Measurements from ENCODE around the gene SAMD1. TPM values are rescaled to one million over a fixed set of nuclear protein-coding genes. Genes with fewer than 3 reads are reported as not detected.

Gene SAMD1
- total and polyA plus RNA-seq, 9 of the 15 experiments (the other 6 are each of a cell fraction or from before 2014, with no cell fraction given) = 2.9 to 96.0 (median 43.5) TPM

DNA sequence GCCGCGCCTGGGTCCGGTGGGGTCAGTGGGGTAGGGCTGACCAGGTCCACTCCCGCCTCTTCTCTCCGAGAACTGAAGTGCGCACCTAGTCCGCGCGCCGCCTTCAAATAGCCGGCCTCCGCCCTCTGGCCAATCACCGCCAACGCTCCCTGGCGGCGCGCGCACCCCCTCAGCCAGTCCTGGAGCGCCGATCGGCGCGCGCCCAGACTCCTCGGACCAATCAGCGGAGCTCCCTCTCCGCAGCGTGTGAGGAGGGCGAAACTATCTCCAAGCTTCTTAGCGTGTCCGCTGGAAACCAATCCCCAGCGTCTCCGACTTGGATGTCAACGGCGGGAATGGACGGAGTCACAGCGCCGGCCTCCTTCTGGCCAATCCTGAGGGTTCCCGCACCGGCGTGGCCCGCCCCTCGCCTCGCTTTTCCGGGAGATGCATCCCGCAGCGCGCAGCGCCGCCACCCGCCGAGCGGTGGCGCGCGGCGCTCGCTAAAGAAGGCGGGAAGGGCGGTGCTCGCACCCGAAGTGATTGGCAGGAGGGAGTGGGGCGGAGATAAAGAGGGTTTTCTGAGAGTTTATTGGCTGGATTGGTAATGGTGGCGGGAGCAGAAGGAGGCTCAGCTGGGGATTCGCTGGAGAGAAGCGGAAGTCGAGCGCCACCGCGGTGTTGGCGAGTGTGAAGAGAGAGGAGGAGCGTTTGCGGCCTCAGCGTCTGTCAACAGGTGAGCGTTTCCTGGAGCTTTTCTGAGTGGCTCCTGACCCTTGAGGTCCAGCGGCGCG, 46.1 kb upstream of the SAMD1 start, which contains the start of gene ASF1B (continued):
- TF ChIP-seq, protein P1, sequence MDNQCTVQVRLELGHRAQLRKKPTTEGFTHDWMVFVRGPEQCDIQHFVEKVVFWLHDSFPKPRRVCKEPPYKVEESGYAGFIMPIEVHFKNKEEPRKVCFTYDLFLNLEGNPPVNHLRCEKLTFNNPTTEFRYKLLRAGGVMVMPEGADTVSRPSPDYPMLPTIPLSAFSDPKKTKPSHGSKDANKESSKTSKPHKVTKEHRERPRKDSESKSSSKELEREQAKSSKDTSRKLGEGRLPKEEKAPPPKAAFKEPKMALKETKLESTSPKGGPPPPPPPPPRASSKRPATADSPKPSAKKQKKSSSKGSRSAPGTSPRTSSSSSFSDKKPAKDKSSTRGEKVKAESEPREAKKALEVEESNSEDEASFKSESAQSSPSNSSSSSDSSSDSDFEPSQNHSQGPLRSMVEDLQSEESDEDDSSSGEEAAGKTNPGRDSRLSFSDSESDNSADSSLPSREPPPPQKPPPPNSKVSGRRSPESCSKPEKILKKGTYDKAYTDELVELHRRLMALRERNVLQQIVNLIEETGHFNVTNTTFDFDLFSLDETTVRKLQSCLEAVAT (IDR thresholded peaks at IDR 0.05) = peak; percentile 57 to 87; a peak in 3 of 4 replicates
- TF ChIP-seq ZSCAN32 (CRISPR knock-in tag; IDR thresholded peaks at IDR 0.05) (no peak), NBN (IDR thresholded peaks at IDR 0.05; ENCODE audit: low read depth) (peak; percentile 41; the same call in 1 of the 2 replicates), ZFPM2 (CRISPR knock-in tag; IDR thresholded peaks at IDR 0.05) (no peak), TEAD1 (CRISPR knock-in tag; IDR thresholded peaks at IDR 0.05) (no peak; a peak in 2 of 4 replicates), HIVEP1 (CRISPR knock-in tag; IDR thresholded peaks at IDR 0.05) (no peak), JUND (IDR thresholded peaks at IDR 0.05; ENCODE audit: borderline replicate concordance, low read depth, low read length) (peak; percentile 47; the same call in 1 of the 2 replicates), JUND (tag; IDR thresholded peaks at IDR 0.05; ENCODE audit: borderline replicate concordance, low read depth, low read length) (no peak), EHMT2 (IDR thresholded peaks at IDR 0.05) (no peak), TCFL5 (CRISPR knock-in tag; conservative IDR thresholded peaks at IDR 0.05) (no peak), ZNF551 (CRISPR knock-in tag; IDR thresholded peaks at IDR 0.05) (no peak), MYC (IDR thresholded peaks at IDR 0.05; ENCODE audit: low read depth, low read length) (peak; percentile 78; the same call in 1 of the 2 replicates), MYC (CRISPR knock-in tag; IDR thresholded peaks at IDR 0.05; ENCODE audit: borderline replicate concordance, low read depth) (no peak), ZNF717 (CRISPR knock-in tag; IDR thresholded peaks at IDR 0.05) (no peak), KDM1A (IDR thresholded peaks at IDR 0.05) (no peak), BCOR (IDR thresholded peaks at IDR 0.05) (peak; percentile 63), ZNF707 (CRISPR knock-in tag; conservative IDR thresholded peaks at IDR 0.05) (no peak), ZNF354B (CRISPR knock-in tag; IDR thresholded peaks at IDR 0.05) (no peak), E2F3 (CRISPR knock-in tag; IDR thresholded peaks at IDR 0.05) (0 out of 2 replicates have a peak, but pooled peaks have one; percentile 39), HEY1 (CRISPR knock-in tag; IDR thresholded peaks at IDR 0.05; ENCODE audit: borderline replicate concordance) (no peak), HDAC8 (tag; IDR thresholded peaks at IDR 0.05) (no peak)
